NCI-H2171 (cell line): Measurements from ENCODE around the gene ADGRE1.

Experiments used
- DNase-seq: peaks from one replicate; lab custom pipeline; 2025; lab: John Stamatoyannopoulos, UW

Gene ADGRE1

DNA sequence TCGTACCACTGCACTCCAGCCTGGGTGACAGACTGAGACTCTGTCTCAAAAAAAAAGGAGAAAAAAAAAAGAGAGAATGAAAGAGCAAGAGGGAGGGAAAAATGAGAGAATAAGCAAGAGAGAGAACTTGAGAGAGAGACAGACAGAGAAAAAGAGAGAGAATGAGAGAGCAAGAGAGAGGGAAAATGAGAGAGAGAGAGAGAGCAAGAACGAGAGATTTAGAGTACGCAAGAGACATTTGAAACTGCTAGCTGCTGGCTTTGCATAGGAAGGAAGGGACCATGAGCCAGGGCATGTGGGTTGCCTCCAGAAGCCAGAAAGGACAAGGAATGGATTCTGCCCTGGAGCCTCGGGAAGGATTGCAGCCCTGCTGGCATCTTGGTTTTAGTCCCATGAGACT is 9.6 kb upstream of the ADGRE1 start:
- DNase-seq: no peak

DNA sequence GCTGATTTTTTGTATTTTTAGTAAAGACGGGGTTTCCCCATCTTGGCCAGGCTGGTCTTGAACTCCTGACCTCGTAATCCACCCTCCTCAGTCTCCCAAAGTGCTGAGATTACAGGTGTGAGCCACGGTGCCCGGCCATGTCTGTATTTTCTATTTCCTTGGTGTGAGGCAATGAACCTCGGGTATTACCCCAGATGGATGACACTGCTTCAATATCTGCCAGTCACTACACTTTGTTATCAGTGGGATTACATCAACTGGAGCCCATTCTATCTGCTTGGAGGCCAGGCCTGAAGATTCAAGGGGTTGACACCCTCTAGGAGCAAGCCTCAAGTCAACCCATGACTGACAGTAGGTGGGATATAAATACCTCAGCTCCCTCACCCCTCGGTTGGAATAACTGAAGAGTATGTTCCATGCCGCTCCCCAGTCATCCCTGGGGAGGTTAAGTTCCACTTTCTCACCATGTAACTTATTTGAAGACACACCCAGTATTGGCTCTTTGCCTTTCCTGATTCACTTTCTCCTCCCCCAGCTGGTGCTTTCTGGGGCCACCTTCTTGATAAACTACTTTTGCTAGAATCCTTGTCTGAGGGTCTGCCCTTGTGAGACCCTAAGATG is 992 bp upstream of the ADGRE1 start:
- no peak for DNase-seq

GRCh38 chr19:6888967-6889366 is 1.6 kb downstream of the ADGRE1 start:
- no peak for DNase-seq

- DNase-seq: no peak
These were observed 3.1 kb downstream of the ADGRE1 start for GRCh38 chr19:6890401-6890913.

DNA sequence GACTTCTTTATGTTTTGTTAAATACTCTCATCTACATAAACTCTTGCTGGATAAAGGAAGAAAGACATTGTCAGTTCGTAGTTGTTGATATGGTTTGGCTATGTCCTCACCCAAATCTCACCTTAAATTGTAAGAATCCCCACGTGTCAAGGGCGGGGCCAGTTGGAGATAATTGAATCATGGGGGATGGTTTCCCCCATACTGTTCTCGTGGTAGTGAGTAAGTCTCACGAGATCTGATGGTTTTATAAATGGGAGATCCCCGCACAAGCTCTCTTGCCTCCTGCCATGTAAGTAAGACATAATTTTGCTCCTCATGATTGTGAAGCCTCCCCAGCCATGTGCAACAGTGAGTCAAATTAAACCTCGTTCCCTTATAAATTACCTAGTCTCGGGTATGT is 3.6 kb downstream of the ADGRE1 start:
- DNase-seq: no peak

GRCh38 chr19:6891761-6892385 is 4.5 kb downstream of the ADGRE1 start:
- DNase-seq: no peak

- DNase-seq: no peak
These were observed 6.9 kb downstream of the ADGRE1 start for GRCh38 chr19:6894313-6894712.

- no peak for DNase-seq
These were observed 16.1 kb downstream of the ADGRE1 start for GRCh38 chr19:6903446-6903845.

DNA sequence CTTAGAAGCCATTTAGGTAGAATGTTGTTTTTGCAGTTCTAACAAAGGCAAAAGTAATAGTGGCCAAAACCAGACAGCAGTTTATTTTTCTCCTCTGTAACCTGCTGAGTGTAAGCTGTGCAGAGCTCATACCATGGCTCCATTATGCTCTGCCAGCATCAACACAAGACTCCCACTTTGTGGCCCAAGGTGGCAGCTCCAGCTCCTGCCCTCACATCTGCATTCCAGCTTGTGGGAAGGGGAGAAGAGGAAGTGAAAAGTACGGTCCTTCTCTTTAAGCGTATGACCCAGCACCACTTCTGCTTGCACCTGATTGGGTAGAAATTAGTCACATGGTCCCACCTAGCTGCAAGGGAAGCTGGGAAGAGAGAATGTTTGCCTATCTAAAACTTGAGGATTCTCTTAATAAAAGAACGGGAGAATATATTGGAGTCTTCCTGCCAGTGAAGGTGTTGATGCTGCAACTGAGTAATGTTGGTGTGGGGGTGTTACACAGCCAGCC is 19.2 kb downstream of the ADGRE1 start:
- DNase-seq: no peak

- DNase-seq: no peak
These were observed 24.1 kb downstream of the ADGRE1 start for GRCh38 chr19:6911523-6911922.

- DNase-seq: no peak
These were observed 26.9 kb downstream of the ADGRE1 start for GRCh38 chr19:6914321-6914720.

- no peak for DNase-seq
These were observed 29.6 kb downstream of the ADGRE1 start for GRCh38 chr19:6916952-6917351.

- no peak for DNase-seq
These were observed 38.0 kb downstream of the ADGRE1 start for GRCh38 chr19:6925386-6925785.

DNA sequence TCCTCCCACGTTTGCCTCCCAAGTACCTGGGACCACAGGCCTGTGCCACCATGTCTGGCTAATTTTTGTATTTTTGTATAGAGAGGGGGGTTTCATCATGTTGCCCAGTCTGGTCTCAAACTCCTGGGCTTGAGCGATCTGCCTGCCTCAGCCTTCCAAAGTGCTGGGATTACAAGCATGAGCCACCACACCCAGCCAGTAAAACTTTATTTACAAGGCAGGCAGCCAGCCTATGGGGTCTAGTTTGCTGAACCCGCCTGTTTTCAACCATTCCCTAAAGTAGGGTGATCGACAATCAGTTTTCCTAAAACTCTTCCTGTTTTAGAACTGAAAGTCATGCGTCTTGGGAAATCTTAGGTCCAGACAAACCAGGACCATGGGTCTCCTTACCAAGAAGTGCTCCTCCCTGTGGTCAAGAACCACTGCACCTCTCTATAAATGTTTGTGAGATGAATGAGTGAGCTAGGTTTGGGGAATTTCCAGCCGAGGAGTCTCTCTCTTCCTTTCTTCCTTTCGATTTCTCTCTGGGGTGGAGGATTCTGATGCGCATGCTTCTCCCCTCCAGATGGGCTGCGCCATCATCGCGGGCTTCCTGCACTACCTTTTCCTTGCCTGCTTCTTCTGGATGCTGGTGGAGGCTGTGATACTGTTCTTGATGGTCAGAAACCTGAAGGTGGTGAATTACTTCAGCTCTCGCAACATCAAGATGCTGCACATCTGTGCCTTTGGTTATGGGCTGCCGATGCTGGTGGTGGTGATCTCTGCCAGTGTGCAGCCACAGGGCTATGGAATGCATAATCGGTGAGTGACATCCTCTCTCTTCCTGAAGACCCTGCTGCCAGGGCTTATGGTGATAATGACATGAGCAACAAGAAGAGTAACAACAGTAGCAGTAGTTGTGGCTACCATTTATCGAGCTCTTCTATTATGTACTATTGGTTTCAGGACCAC is 38.7 kb downstream of the ADGRE1 start:
- no peak for DNase-seq

DNA sequence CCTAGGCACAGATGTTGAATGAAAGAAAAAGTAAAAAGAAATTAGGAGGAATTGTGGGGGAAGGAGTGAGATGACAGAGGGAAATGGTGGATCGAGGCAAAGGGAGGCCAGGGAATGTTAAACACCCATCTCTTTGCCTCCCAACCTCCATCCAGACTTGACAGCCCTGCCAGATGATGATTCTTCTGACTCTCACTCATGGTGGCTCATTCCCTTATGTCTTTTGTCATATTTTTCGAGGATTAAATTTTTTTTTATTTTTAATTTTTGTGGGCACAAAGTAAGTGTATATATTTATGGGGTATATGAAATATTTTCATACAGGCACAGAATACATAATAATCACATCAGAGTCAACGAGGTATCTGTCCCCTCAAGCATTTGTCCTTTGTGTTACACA is 42.8 kb downstream of the ADGRE1 start:
- DNase-seq: no peak

- no peak for DNase-seq
These were observed 47.7 kb downstream of the ADGRE1 start for GRCh38 chr19:6935069-6935468.

GRCh38 chr19:6935618-6936017 is 48.2 kb downstream of the ADGRE1 start:
- no peak for DNase-seq

- no peak for DNase-seq
These were observed 58.4 kb downstream of the ADGRE1 start for GRCh38 chr19:6945733-6946132.

GRCh38 chr19:6947745-6948144 is 60.4 kb downstream of the ADGRE1 start:
- no peak for DNase-seq

DNA sequence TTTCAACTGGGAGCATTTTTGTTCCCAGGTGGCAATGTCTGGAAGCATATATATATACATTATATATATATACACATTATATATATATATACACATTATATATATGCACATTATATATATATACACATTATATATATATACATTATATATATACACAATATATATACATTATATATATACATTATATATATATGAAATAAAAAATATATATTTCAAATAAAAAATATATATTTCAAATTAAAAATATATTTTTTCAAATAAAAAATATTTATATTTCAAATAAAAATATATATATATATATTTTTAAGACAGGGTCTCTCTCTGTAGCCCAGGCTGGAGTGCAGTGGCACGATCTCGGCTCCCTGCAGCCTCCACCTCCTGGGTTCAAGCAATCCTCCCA is 61.5 kb downstream of the ADGRE1 start:
- no peak for DNase-seq

DNA sequence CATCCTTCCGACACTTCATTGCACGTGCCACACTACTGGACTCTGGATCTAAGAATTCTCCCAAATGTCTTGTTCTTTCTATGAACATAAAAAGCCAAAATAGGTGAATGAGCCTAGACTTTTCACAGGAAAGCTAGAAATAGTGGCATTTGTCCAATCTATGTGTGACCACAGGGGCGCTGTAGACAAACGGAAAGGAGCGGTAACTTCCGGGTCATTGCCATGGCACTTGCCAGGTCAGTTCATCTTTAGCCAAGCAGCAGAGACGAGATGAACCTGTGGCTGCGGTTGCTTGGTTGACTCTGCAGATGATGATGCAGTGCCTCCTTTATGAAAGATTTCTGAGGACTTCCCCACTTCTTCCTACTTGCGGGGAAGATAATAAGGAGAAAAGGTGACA is 65.6 kb downstream of the ADGRE1 start:
- no peak for DNase-seq

GRCh38 chr19:6955082-6955481 is 67.7 kb downstream of the ADGRE1 start:
- DNase-seq: no peak

DNA sequence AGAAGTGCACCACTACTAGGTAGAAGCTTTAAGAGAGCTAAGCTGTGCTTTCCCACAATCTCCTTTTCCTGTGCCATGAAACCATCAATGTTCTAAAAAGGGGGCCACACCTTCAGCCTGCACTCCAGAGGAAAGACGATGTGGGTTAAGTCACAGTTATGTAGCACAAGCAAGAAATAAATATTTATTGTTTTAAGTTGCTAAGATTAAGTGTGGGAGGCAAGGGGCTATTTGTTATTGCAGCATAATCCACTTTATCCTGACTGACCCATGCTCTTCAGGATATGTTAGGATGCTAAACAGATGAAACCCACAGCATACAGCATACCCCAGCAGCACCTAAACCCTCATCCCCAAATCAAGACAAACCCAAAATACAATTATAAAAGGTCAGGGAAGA is 69.2 kb downstream of the ADGRE1 start:
- DNase-seq: no peak
